Endothelial cell of umbilical vein (primary cell): Measurements from ENCODE around the gene GPLD1.

ENCODE experiments used
- POLR2A ChIP-seq: IDR thresholded peaks from 2 replicates; pipeline ENCODE4 v1.6.1; 2012; ENCODE audit warnings: low read depth, mild to moderate bottlenecking, control low read depth, low read length
- POLR2AphosphoS5 ChIP-seq: IDR thresholded peaks from 2 replicates; pipeline ENCODE4 v1.6.1; 2012; ENCODE audit warnings: low read depth, mild to moderate bottlenecking, control low read depth, low read length, moderate library complexity; ENCODE audit not compliant: insufficient read depth
- TF ChIP-seq, protein P1 (sequence below), 2 donors: IDR thresholded peaks; 1 replicate in 1 of 2; 2 replicates in 1 of 2; pipeline ENCODE4 v1.5.1; 2011; ENCODE audit warnings: low read length in 2 of 2, mild to moderate bottlenecking in 2 of 2, moderate library complexity in 2 of 2, control low read depth in 1 of 2, inconsistent platforms in 1 of 2, low read depth in 1 of 2; ENCODE audit not compliant: insufficient read depth in 1 of 2; ENCODE audit errors: extremely low read depth in 1 of 2
- TF ChIP-seq, protein P2 (sequence below): IDR thresholded peaks from 2 replicates; pipeline ENCODE4 v1.6.1; 2011; ENCODE audit not compliant: insufficient read depth, insufficient read length

DNA sequence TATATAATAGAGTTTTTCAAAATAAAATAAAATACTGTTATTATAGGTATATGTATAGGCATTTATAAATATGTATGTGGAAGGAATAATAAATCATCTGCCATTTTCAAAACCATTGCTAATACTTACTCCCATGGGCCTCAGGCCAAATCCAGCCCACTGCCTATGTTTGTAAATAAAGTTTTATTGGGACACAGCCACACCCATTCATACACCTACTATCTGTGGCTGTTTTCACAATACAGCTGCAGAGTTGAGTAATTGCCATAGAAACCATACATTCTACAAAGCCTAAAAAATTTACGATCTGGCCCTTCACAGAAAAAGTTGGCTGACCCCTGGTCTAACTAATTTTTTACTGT lies 14.9 kb upstream of the GPLD1 start:
- TF ChIP-seq, protein P1, sequence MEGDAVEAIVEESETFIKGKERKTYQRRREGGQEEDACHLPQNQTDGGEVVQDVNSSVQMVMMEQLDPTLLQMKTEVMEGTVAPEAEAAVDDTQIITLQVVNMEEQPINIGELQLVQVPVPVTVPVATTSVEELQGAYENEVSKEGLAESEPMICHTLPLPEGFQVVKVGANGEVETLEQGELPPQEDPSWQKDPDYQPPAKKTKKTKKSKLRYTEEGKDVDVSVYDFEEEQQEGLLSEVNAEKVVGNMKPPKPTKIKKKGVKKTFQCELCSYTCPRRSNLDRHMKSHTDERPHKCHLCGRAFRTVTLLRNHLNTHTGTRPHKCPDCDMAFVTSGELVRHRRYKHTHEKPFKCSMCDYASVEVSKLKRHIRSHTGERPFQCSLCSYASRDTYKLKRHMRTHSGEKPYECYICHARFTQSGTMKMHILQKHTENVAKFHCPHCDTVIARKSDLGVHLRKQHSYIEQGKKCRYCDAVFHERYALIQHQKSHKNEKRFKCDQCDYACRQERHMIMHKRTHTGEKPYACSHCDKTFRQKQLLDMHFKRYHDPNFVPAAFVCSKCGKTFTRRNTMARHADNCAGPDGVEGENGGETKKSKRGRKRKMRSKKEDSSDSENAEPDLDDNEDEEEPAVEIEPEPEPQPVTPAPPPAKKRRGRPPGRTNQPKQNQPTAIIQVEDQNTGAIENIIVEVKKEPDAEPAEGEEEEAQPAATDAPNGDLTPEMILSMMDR (IDR thresholded peaks at IDR 0.05; ENCODE audit: extremely low read depth in 1 of 2, insufficient read depth in 1 of 2, low read depth in 1 of 2, low read length in 2 of 2): no peak
- no peak for TF ChIP-seq POLR2A
- TF ChIP-seq POLR2AphosphoS5: no peak
- TF ChIP-seq, protein P2, sequence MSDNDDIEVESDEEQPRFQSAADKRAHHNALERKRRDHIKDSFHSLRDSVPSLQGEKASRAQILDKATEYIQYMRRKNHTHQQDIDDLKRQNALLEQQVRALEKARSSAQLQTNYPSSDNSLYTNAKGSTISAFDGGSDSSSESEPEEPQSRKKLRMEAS: no peak
